Gastroesophageal sphincter (tissue), 4 donors: ENCODE data around the gene IRX3. TPM values are rescaled to one million over a fixed set of nuclear protein-coding genes. Genes with fewer than 3 reads are reported as not detected.

Experiments used
- ATAC-seq: fragments of 150-250 bp; one replicate; pipeline ENCODE4 v1.9.1; 2016; ENCODE audit warnings: mild to moderate bottlenecking, moderate library complexity
- H3K27ac ChIP-seq, 4 donors: fragments of 200-600 bp; sonication (generic) in 3 of 4; 1 replicate in 3 of 4; 2 replicates in 1 of 4; pipeline ENCODE4 v1.5.1; 2016 to 2019
- H3K27me3 ChIP-seq: fragments of 200-600 bp; sonication (generic); one replicate; pipeline ENCODE4 v1.5.1; 2019
- H3K36me3 ChIP-seq, 2 donors: fragments of 200-600 bp; sonication (generic); one replicate each; pipeline ENCODE4 v1.5.1; 2019; ENCODE audit warnings: control low read depth in 1 of 2
- H3K4me1 ChIP-seq, 3 donors: fragments of 200-600 bp; sonication (generic); 1 replicate in 2 of 3; 2 replicates in 1 of 3; pipeline ENCODE4 v1.5.1; 2016 to 2019; ENCODE audit warnings: control low read depth in 2 of 3
- H3K4me3 ChIP-seq, 2 donors: fragments of 200-600 bp; sonication (generic); one replicate each; pipeline ENCODE4 v1.5.1; 2019; ENCODE audit warnings: mild to moderate bottlenecking in 1 of 2, moderate library complexity in 1 of 2
- H3K9me3 ChIP-seq, 3 donors: fragments of 200-600 bp; sonication (generic); one replicate each; pipeline ENCODE4 v1.5.1; 2017 to 2019; ENCODE audit warnings: control low read depth in 2 of 3
- CTCF ChIP-seq, 4 experiments: fragments of 200-600 bp in 2 of 4; fragments of 450-650 bp in 2 of 4; sonication (generic) in 1 of 4; IDR thresholded peaks; one replicate each; pipeline ENCODE4 v1.5.1; 2017 to 2019; ENCODE audit warnings: antibody characterized with exemption in 4 of 4, mild to moderate bottlenecking in 2 of 4, moderate library complexity in 2 of 4
- EP300 ChIP-seq: sonication (generic); formaldehyde crosslinking; IDR thresholded peaks from one replicate; pipeline ENCODE4 v1.6.1; 2017; ENCODE audit warnings: antibody characterized with exemption, mild to moderate bottlenecking
- POLR2A ChIP-seq, 2 donors: fragments of 450-650 bp; IDR thresholded peaks; one replicate each; pipeline ENCODE4 v1.6.1; 2017; ENCODE audit warnings: antibody characterized with exemption in 2 of 2, mild to moderate bottlenecking in 2 of 2, moderate library complexity in 1 of 2
- POLR2AphosphoS5 ChIP-seq: sonication (generic); formaldehyde crosslinking; IDR thresholded peaks from one replicate; pipeline ENCODE4 v1.6.1; 2017; ENCODE audit warnings: antibody characterized with exemption
- WGBS, 2 donors: methylation state at CpG; one replicate each; pipeline ENCODE4 v1.1.5; 2018; ENCODE audit warnings: low coverage in 1 of 2; 5-methylcytosine and 5-hydroxymethylcytosine counted together
- total RNA-seq, 4 donors: library from RNA; depleted of rRNA; stranded (reverse); fragments of >200 nt; gene quantifications; one replicate each; pipeline ENCODE4 v1.1.0, GENCODE V29; 2016

IRX3 gene
- total RNA-seq, 4 donors from 2014 or later: 0.77 to 3.2 (median 0.94) TPM; not detected in 1

DNA sequence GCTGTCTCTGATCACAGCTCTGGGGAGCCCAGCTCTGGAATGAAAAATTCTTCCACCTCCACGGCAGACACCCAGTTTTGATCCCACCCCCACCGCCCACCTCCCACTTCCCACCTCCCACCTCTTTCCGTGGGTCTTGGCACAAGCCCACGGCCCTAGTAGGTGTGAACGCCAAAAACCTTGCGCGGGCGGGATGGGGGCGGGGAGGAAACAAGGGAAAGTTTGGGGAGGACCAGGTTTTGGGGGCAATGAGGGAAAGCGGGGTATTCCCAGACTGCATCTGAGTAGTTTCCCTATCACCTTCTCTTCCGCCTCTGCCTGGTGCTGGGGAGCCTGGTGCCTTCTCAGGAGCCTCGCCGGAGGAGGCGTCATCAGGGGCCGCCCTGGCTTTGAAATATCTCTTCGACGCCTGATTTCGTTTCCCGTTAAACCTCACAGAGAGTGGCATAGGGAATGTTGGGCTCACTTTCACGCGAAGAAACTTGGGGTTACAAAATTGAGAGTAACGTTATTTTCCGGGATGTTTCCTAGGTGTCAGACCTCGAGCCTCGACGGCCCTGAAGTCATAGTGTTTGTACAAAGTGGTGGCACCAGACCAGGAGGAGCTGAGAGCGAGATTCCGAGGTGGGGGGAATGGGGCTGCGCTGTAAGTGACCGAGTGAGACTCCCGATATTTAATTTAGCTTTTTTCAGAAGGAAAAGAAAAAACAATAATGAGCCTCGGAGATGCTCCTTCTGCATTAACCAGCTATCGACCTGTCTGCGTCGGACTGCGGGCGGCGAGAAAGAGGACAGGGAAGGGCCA lies 1.6 kb upstream of the IRX3 start:
- TF ChIP-seq POLR2AphosphoS5 (no peak), CTCF (IDR thresholded peaks at IDR 0.05) (no peak), POLR2A (IDR thresholded peaks at IDR 0.05) (no peak), EP300 (no peak)
- no peaks in the 10 kb centered on the region for H3K36me3 ChIP-seq
- WGBS, 2 donors: 5 to 13% methylated on average over 9 to 11 of the region's 38 CpGs
- H3K4me3 ChIP-seq: no peak overlapping the region
- ATAC-seq: no peak
- peaks cover 0 to 69% (median 26%) of the 10 kb centered on the region in 3 donors for H3K4me1 ChIP-seq
- peaks cover 100% of the 10 kb centered on the region for H3K27me3 ChIP-seq
- no peak overlapping the region for H3K27ac ChIP-seq
- H3K9me3 ChIP-seq: no peaks in the 10 kb centered on the region

- no peaks in the 10 kb centered on the region for H3K36me3 ChIP-seq
- TF ChIP-seq CTCF (IDR thresholded peaks at IDR 0.05): no peak
- no peak for TF ChIP-seq POLR2AphosphoS5
- TF ChIP-seq POLR2A (IDR thresholded peaks at IDR 0.05): no peak
- TF ChIP-seq EP300: no peak
- WGBS, 2 donors: 0% methylated on average over 4 of the region's 61 CpGs; no CpG with 5 or more reads in 1 of the 2 donors
- no peak for ATAC-seq
- peaks cover 100% of the 10 kb centered on the region for H3K27me3 ChIP-seq
- peaks cover 0 to 77% (median 26%) of the 10 kb centered on the region in 3 donors for H3K4me1 ChIP-seq
- H3K4me3 ChIP-seq: peak overlapping the region; percentile 33 to 55
- H3K9me3 ChIP-seq: no peaks in the 10 kb centered on the region
- H3K27ac ChIP-seq: peak overlapping the region in 1 of 4 donors; percentile 23
These were observed 793 bp upstream of the IRX3 start for GRCh38 chr16:54287131-54288029.

DNA sequence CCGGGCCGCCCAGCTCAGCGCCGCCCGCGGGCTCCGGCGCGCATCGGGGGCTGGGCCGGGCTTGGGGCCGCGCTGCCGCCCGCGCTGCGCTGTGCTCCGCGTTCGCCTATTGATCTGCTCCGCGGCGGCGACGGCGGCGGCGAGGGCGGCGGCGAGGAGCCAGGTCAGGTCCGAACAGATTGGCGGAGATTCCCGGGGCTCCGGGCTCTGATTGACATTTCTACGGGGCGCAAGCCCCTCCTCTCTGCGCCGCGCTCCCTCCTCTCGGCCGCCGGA lies 559 bp downstream of the IRX3 start:
- Histone ChIP-seq H3K27me3 (peaks cover 100% of the 10 kb centered on the region), H3K9me3 (no peaks in the 10 kb centered on the region), H3K27ac (peak overlapping the region in 2 of 4 donors; percentile 23 to 24), H3K4me1 (peaks cover 0 to 81% (median 30%) of the 10 kb centered on the region in 3 donors), H3K36me3 (no peaks in the 10 kb centered on the region), H3K4me3 (peak overlapping the region; percentile 33 to 55)
- no peak for TF ChIP-seq POLR2AphosphoS5
- TF ChIP-seq EP300: no peak
- TF ChIP-seq POLR2A (IDR thresholded peaks at IDR 0.05): no peak
- TF ChIP-seq CTCF (IDR thresholded peaks at IDR 0.05): no peak
- ATAC-seq: no peak
- 0% methylated on average over 8 of the region's 43 CpGs; no CpG with 5 or more reads in 1 of the 2 donors for WGBS, 2 donors

- ATAC-seq: no peak
- Histone ChIP-seq H3K36me3 (no peaks in the 10 kb centered on the region), H3K4me1 (peaks cover 0 to 76% (median 30%) of the 10 kb centered on the region in 3 donors), H3K27me3 (peaks cover 100% of the 10 kb centered on the region), H3K4me3 (peak overlapping the region in 1 of 2 donors; percentile 55), H3K9me3 (no peaks in the 10 kb centered on the region), H3K27ac (no peak overlapping the region)
- WGBS, 2 donors: no CpG with 5 or more reads among the region's 77 CpGs
- TF ChIP-seq POLR2A (IDR thresholded peaks at IDR 0.05) (no peak), CTCF (IDR thresholded peaks at IDR 0.05) (no peak), EP300 (no peak), POLR2AphosphoS5 (no peak)
These were observed 1.0 kb downstream of the IRX3 start for GRCh38 chr16:54285414-54286089.
